Activated CD4-positive, alpha-beta T cell treated with anti-CD3 and anti-CD28 coated beads, Interleukin-2, amount 50 U/mL, for 24 hours (primary cell): ENCODE measurements around the gene NRSN2.
"Not testable (repeated sequence)": the region's sequence is repeated elsewhere in the genome, so short reads cannot be mapped to it uniquely, and the experiment has no call there.

Experiments used
- DNase-seq, 2 donors: peaks; one replicate each; pipeline ENCODE4 v3.0.0-alpha.2; 2020; ENCODE audit warnings: low read depth in 1 of 2, low spot score in 1 of 2

NRSN2 gene

GRCh38 chr20:353166-353565, 6.3 kb downstream of the NRSN2 start:
- DNase-seq, result no peak

GRCh38 chr20:354298-354977, 7.5 kb downstream of the NRSN2 start:
- peak; percentile 69 to 76 for DNase-seq

- DNase-seq, result not testable (repeated sequence)
Observed at GRCh38 chr20:356154-356553, 9.2 kb downstream of the NRSN2 start.

GRCh38 chr20:356745-357144, 9.8 kb downstream of the NRSN2 start:
- DNase-seq, result no peak

GRCh38 chr20:358891-359555, 12.1 kb downstream of the NRSN2 start:
- no peak for DNase-seq

- DNase-seq, result no peak
Observed at GRCh38 chr20:361561-361960, 14.7 kb downstream of the NRSN2 start.

- no peak for DNase-seq
Observed at GRCh38 chr20:362271-363254, 15.7 kb downstream of the NRSN2 start.

- no peak for DNase-seq
Observed at GRCh38 chr20:363319-364078, 16.6 kb downstream of the NRSN2 start.

GRCh38 chr20:364905-365794, 18.2 kb downstream of the NRSN2 start:
- no peak for DNase-seq

- no peak for DNase-seq
Observed at GRCh38 chr20:366041-366718, 19.3 kb downstream of the NRSN2 start.

GRCh38 chr20:366719-367485, 20.0 kb downstream of the NRSN2 start:
- DNase-seq, result no peak

- DNase-seq, result no peak
Observed at GRCh38 chr20:367486-367887, 20.6 kb downstream of the NRSN2 start.

- no peak for DNase-seq
Observed at GRCh38 chr20:368915-369314, 22.0 kb downstream of the NRSN2 start.

- no peak for DNase-seq
Observed at GRCh38 chr20:370151-370600, 23.3 kb downstream of the NRSN2 start.

- no peak for DNase-seq
Observed at GRCh38 chr20:370977-371754, 24.3 kb downstream of the NRSN2 start.

- no peak for DNase-seq
Observed at GRCh38 chr20:371755-372542, 25.0 kb downstream of the NRSN2 start.

GRCh38 chr20:372543-373082, 25.7 kb downstream of the NRSN2 start:
- not testable (repeated sequence) for DNase-seq
